GM19099 (cell line): ENCODE measurements around the gene RBM11.

Experiments used
- POLR2A ChIP-seq: IDR thresholded peaks from 3 replicates; pipeline ENCODE4 v1.6.1; 2011; ENCODE audit warnings: low read depth; ENCODE audit not compliant: insufficient read length; ENCODE audit errors: extremely low read depth

RBM11 gene

GRCh38 chr21:14260174-14260764, 44.3 kb downstream of the RBM11 start:
- TF ChIP-seq POLR2A: no peak

DNA sequence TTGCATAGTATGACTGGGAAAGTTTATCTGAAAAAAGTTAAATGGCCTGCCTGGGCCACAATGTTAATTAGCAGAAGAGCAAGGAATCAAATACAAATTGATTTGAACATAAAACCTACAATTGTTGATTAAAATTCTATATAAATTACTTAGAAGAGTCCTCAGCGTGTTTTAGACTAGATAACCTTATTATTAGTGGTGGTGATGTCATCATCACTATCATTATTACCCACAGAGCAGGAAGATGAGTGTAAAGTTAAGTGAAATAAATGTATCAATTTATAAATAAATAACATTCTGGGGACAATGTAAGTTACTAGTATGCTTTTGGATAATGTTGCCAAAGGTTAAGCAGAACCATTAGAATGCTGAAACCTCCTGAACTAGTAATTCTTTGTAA, 46.1 kb downstream of the RBM11 start:
- TF ChIP-seq POLR2A: no peak

GRCh38 chr21:14263879-14264278, 47.9 kb downstream of the RBM11 start:
- no peak for TF ChIP-seq POLR2A

- no peak for TF ChIP-seq POLR2A
Measured at GRCh38 chr21:14265023-14265422, 49.1 kb downstream of the RBM11 start.

GRCh38 chr21:14267076-14267475, 51.1 kb downstream of the RBM11 start:
- TF ChIP-seq POLR2A: no peak

DNA sequence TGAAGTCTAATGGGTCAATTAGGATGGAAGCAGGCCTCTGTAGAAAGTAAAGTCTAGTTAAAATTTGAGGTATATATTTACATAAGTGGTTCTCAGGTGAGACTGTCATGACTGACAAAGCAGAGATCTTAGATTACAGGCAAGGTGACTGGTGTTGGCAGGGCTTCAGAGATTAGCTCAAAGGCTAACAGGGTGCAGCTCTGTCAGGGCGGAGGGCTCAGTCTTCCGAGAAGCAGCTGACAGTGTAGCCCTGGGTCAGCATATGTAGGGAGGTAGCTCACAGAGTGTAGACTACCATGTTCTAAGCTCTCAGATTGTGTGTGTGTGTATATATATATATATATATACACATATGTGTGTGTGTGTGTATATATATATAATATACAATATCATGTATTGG, 54.7 kb downstream of the RBM11 start:
- no peak for TF ChIP-seq POLR2A

DNA sequence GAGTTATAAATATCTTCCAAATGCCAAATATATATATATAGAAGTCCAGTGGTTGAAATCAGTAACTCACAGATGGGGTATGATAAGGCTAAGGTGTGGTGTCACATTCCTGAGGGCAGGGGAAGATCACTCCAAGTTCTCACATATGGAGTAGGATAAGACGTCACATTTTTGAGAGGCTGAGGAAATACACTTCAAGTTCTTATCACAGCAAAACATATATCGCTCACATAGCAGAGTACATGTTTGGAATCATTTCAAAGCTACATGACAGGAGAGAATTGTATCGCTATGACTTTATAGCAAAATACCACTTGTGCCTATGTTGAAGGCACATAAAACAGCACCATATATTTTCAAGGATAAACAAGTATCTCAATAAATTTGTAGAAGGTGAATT, 55.1 kb downstream of the RBM11 start:
- no peak for TF ChIP-seq POLR2A

- TF ChIP-seq POLR2A: no peak
Measured at GRCh38 chr21:14271641-14272040, 55.7 kb downstream of the RBM11 start.

- no peak for TF ChIP-seq POLR2A
Measured at GRCh38 chr21:14273736-14274538, 58.0 kb downstream of the RBM11 start.

DNA sequence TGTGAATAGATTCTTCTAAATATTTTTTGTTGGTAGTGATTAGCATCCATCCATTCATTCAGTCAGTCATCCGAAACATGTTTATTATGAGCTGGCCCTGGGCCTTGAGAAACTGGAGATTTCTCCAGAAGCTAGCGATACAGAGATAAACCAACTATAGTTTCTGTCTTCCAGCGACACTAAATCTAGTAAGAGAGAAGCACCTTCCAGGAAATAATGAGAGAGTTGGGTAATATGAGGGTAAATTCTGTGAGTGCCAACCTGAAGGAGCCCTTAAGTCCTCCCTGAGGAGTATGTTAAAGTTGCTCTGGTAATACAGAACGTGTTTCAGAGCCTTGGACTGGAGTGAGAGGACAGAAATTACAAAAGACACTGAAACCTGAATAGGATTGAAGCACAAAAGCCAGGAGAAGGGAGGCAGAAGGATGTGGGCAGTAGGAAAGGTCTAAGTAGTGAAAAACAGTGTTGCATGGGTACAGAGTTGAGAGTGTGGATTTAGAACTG, 59.8 kb downstream of the RBM11 start:
- no peak for TF ChIP-seq POLR2A
